Activated naive CD8-positive, alpha-beta T cell treated with anti-CD3 and anti-CD28 coated beads, Interleukin-2, amount 50 U/mL, for 16 hours (primary cell): ENCODE measurements around the gene RNU6-7.

Experiments used
- DNase-seq: peaks from one replicate; pipeline ENCODE4 v3.0.0-alpha.2; 2020; ENCODE audit warnings: low read depth, low spot score

Gene RNU6-7

GRCh38 chr14:32201816-32202490, at the start of gene RNU6-7:
Gene RNU6-7, plus strand, starts transcription at chr14:32202045.
- peak; percentile 42 for DNase-seq

- DNase-seq: no peak
These were observed 35.8 kb upstream of the RNU6-7 start for GRCh38 chr14:32166029-32166428.

- no peak for DNase-seq
These were observed 34.9 kb upstream of the RNU6-7 start for GRCh38 chr14:32166924-32167323.

DNA sequence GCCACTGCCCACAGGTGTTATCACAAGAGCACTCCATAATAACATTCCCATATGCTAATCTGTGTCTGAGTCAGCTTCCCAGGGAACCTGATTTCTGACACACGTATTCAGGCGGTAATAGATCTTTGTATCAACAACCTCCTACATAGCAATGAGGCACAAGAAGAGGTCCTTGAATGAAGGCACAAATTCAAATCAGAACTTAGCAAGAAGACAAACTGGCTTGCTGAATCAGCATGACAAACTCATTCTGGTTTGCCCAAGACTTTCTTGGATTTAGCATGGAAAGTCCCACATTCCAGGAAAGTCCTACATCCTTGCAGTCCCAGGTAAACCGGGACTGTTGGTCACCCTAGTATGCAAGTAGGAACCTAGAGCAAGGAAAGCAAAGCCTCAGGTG, 33.9 kb upstream of the RNU6-7 start:
- DNase-seq: no peak

- no peak for DNase-seq
These were observed 32.7 kb upstream of the RNU6-7 start for GRCh38 chr14:32169191-32169590.

DNA sequence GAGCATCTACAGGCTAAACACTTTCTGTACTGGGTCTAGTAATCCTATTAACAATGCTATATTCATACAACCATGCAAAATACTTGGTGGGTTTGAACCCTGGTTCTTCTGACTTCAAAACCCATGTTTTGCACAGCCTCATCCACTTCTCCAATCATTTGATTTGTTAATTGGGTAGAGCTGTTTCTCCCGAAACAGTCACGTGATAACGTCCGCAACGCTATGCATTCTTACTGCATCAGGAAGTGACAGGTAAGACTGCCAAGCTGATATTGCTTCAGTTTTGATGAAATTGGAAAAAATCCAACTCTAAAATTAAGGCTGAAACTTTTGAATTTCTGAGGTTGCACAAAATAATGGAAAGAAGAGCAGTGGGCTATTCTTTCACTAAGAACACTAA, 30.4 kb upstream of the RNU6-7 start:
- no peak for DNase-seq

DNA sequence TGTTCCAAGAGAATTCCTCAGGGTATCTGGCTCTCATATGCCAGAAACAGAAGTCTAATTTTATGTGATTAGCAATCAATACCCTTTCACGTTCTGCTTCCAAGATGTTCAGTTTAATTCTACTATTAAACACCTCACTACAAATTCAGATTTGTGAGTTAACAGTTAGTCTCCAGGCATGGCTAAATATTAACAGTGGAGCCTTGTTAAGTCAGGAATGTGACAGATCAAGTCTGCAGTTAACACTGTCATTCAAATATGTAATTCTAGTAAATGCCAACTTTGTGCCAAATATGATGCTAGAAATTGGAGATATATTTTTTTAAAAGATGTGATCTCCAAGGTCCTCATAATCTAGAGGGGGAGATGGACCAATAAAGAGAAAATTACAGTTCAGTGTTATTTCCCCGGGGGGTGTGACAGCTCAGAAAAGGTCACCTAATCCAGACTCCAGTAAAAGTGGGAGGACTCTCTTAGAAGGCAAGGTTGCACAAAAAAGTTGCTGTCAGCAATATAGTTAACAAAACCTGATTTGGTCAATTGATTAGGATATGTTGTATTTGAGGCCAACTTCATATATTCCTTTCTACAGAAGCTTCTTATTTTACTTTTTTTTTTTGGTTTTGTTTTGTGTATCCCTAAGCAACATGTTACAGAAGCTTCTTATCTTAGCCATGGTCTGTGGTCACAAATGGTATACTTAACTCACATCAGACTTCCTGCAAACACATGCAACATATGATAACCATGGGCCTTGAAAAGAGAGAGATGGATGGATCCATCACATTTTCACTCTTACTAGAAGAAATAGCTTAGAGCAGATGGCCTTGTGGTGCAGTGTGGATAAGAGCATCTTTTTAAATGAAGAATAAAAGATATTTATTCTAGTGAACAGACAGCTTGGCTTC, 18.4 kb upstream of the RNU6-7 start:
- no peak for DNase-seq

- no peak for DNase-seq
These were observed 16.7 kb upstream of the RNU6-7 start for GRCh38 chr14:32185097-32185496.

DNA sequence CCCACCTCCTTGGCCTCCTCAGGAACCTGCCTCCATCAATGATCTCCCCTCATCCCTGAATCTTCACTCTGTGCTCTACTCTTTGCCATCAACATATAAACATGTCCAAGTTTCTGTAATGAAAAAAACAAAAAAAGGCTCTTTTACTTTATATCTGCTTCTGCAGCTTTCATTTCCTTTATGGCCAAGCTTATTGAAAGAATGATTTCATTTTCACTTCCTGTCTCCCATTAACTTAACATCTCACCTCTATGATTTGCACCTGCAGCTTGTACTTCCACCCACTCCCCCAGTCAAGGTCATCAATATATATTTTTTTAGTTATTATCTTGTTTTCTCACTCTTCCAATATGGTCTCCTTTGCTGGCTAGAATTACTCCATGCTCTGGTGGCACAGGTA, 15.6 kb upstream of the RNU6-7 start:
- no peak for DNase-seq

DNA sequence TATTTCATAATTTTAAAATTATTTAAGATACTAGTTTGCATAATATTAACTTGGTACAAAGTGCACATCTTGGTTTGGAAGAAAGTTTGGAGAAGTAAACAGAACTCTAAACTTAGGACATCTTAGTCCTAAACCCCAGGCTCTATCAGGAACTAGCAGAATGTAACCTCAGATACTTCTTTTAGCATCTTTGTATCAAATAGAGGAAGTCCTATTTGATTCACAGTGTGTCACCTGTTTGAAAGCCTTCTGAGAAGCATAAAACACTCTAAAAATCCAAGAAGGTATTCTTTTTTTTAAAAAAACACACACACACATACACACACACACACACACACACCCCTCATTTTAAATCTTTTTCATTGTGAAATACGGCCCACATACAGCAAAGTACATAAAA, 12.0 kb upstream of the RNU6-7 start:
- DNase-seq: no peak

- DNase-seq: no peak
These were observed 11.2 kb upstream of the RNU6-7 start for GRCh38 chr14:32190673-32191072.

DNA sequence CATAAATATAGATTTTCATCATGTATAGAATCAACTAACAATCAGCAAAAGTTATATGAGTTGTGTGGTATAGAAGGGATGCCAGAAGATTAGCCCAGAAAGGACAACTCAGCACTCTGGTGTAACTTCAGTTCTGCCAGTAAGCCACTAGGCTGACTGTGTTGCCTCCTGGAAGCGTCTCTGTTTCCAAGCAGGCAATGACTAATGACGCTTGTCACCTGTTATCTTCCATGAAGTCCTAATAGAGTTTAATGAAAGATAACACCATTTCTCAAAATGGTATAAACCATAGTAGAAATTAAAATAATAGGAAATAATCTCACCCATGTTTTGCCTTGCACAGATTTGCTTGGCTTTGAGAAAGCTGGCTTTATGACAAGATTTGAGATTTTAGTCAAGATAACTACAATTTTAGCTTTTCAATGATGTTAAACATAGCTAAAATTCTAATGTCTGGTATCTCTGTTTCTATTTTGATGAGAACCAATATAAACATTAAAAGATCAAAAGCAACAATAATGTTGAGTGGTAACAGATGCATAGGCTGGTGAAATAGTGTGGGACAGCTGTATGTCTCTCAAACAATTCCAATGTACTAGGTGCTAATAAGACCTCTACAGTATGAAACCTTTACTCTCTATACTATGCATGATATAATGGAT, 9.0 kb upstream of the RNU6-7 start:
- DNase-seq: no peak

- no peak for DNase-seq
These were observed 8.3 kb upstream of the RNU6-7 start for GRCh38 chr14:32193532-32193931.

DNA sequence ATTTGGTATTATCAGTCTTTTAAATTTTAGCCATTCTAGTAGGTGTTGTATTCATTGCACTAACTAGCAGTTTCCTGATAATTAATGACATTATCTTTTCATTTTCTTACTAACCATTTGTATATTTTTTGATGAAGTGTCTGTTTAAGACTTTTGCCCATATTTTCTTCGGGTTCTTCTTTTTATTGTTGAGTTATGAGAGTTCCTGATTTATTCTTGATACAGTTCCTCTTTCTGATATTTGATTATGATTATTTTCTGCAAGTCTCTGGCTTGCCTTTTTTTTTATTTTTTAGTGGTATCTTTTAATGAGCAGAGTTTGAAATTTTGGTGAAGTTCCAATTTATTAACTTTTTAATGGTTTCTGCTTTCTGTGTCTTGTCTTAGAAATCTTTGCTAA, 6.2 kb upstream of the RNU6-7 start:
- DNase-seq: no peak

DNA sequence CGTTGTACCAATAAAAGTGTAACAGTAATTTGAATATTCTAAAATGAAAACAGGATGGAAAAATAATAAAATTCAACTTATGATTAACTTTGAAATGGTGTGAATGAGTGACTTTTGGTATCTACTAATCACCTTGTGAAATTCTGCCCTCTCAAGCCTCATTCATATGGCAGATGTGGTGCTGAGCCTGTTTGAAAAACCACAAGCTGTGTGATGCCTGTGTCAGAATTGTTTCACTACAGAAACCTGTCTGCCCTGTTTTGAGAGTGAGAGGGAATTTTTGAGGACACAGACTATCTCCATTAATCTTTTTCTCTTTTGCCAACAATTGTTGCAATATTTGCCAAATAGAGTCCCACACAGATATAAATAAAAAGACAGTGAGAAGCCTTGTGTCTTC, 3.9 kb upstream of the RNU6-7 start:
- DNase-seq: no peak

- no peak for DNase-seq
These were observed 1.3 kb upstream of the RNU6-7 start for GRCh38 chr14:32200368-32201192.

- DNase-seq: peak; percentile 60
These were observed 541 bp upstream of the RNU6-7 start for GRCh38 chr14:32201193-32201815.

- no peak for DNase-seq
These were observed 699 bp downstream of the RNU6-7 start for GRCh38 chr14:32202491-32202997.

GRCh38 chr14:32202998-32203882, 1.4 kb downstream of the RNU6-7 start, which contains the start of gene RNU6-8:
Gene RNU6-8, minus strand, starts transcription at chr14:32203269.
- peak; percentile 75 for DNase-seq

DNA sequence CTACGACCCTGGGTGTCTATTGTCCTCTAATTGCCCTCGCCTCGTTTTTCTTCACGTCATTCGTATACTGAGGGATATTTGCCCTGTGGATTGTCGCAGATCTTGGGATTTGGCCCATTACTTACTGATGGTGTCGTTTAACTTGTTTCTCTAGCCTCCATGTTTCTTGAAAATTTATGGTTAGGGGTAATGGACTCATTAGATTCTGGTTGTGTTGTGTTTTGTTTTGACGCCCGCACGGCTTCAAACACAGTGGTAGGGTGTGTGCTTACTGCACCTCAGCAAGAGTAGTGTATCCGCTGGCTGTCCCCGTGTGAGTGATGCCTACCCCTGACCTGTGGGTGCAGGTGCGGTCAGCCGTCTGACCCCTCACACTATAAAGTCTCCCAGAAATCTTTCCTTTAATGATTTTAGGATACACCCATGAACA, 2.1 kb downstream of the RNU6-7 start:
- DNase-seq: no peak
